Jurkat, Clone E6-1 (cell line): ENCODE measurements around the gene ADAMTSL1.

Experiments
- DNase-seq: peaks from one replicate; pipeline ENCODE4 v3.0.0-alpha.2; 2011; ENCODE audit warnings: low read depth, low spot score
- H3K4me3 ChIP-seq: 2 replicates; pipeline ENCODE4 v1.5.1; 2011; ENCODE audit warnings: mild to moderate bottlenecking, low read length, control low read depth, moderate library complexity

The ADAMTSL1 gene

GRCh38 chr9:18622186-18622836 lies 148.4 kb downstream of the ADAMTSL1 start:
- H3K4me3 ChIP-seq: no peak overlapping the region
- no peak for DNase-seq

DNA sequence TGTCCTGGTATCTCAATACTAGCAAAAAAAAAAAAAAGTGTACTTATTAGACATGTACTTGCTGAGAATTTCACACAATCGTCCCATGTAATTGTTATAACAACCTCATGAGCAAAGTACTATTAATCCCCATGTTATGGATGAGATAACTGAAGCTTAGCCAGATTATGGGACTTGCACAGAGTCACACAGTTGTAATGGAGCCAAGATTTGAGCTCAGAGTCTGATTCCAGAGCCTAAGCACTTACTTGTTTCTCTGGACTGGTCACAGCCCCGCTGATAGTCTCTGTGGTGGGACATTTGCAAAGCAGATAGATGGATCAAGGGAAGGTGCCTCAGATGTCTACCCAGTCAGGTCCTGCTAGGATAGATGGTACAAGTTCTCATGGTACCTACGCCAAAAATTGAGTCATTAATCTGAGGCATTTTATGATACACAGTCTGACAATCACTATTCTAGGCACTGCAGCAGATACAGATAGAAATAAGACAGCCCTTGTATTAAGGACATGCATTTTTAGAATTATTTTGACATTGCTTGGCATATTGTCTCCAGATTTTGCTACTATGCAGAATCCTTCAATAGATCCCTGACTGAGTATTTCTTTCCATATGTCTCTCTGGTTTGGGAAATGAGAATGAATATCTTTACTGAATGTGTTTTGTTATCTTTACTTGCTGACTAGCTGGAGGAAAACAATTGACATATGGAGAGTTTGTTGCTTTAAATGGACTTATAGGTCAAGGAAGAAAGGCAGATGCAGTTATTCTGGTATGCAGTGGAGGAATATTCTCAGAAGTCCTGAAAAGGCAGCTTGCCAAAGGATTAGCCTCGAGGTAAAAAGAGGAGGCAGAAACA lies 149.5 kb downstream of the ADAMTSL1 start:
- no peak for DNase-seq
- H3K4me3 ChIP-seq: no peak overlapping the region

DNA sequence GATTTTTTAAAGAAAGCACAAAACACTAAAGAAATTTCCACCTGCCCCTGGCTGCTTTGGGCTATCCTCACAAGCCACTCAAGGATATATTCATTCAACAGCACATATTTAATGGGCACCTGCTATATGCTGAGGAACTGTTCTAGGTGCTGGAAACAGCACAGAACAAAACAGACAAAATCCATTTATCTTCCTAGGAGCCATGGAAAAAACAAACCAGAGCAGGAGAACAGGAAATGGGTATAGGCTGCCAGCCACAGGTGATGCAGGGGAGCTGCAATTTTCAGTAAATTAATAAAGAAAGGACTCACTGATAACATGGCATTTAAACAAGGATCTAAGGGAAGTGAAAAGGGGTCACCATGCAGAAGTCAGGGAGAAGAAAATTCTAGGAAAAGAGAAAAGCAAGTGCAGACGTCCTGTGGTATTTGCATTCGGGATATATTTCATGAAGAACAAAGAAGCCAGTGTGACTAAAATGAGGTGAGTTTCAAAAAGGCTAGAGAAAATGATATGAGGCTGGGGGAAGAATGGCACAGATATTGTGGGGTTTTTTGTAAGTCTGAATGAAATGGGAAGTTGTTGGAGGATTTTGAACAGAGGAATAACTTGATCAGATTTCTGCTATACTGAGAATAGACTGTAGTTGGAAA lies 152.2 kb downstream of the ADAMTSL1 start:
- no peak for DNase-seq

GRCh38 chr9:18629136-18629535 lies 155.2 kb downstream of the ADAMTSL1 start:
- no peak overlapping the region for H3K4me3 ChIP-seq

More for the DNA sequence above, 152.2 kb downstream of the ADAMTSL1 start:
- no peak overlapping the region for H3K4me3 ChIP-seq

GRCh38 chr9:18632632-18633403 lies 158.9 kb downstream of the ADAMTSL1 start:
- DNase-seq: no peak
- H3K4me3 ChIP-seq: no peak overlapping the region

More at GRCh38 chr9:18629136-18629535, 155.2 kb downstream of the ADAMTSL1 start:
- DNase-seq: no peak

- no peak overlapping the region for H3K4me3 ChIP-seq
- DNase-seq: no peak
Measured at GRCh38 chr9:18636781-18637180, 162.8 kb downstream of the ADAMTSL1 start.

GRCh38 chr9:18638371-18639249 lies 164.7 kb downstream of the ADAMTSL1 start:
- DNase-seq: no peak

GRCh38 chr9:18639911-18640310 lies 166.0 kb downstream of the ADAMTSL1 start:
- DNase-seq: no peak
- H3K4me3 ChIP-seq: no peak overlapping the region

More at GRCh38 chr9:18638371-18639249, 164.7 kb downstream of the ADAMTSL1 start:
- H3K4me3 ChIP-seq: no peak overlapping the region

DNA sequence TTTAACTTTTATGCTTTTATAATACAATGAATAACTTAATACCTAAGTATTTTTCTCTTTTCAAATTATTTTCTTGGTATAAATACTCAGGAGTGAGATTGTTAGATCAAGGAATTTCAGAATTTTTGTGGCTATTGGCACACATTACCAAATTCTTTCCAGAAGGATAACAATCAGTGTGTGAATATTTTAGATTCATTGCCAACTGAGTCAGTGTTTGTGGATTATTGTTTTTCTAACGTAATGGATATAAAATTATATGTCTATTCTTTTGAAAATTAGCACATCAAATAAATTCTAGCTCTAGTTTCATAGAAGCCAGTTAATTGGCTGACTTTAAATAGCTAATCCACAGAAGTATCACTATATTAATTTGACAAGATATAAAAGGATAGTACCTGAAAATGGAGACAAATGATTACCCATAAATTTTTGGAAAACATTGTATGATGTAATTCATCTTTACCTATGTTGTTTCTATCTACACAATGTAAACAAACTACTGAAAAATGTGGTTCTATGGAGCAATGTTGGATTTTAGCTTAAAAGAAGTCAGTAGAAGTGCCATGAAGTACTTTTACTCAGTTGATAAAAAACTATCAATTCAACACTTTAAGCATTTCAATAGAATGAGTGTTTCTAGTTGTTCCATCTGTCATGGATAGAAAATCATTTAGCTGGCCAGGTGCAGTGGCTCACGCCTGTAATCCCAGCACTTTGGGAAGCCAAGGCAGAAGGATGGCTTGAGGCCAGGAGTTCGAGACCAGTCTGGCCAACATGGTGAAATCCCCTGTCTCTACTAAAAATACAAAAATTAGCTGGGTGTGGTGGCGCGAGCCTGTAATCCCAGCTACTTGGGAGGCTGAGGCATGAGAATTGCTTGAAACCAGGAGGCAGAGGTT lies 185.1 kb downstream of the ADAMTSL1 start:
- no peak overlapping the region for H3K4me3 ChIP-seq
- DNase-seq: no peak

- DNase-seq: no peak
- no peak overlapping the region for H3K4me3 ChIP-seq
Measured at GRCh38 chr9:18660001-18660400, 186.0 kb downstream of the ADAMTSL1 start.

DNA sequence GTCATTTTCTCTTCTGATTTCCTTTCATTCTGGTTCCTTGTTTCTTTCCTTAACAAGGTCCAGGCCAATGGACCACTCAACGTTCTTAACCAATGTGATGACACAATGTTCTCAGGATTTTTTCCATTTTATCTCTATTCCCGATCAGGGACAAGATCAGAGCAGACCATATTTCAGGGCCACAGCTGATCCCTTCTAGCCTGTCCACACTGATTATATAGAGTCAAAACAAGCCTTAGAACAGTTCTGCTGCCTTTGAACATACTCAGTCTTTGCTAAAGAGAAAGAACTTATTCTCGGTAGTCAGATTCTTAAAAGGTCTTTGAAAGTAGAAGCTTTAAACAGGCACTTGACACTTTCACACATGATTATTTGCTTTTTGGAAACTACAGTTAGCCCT lies 188.4 kb downstream of the ADAMTSL1 start:
- DNase-seq: no peak
- H3K4me3 ChIP-seq: no peak overlapping the region

DNA sequence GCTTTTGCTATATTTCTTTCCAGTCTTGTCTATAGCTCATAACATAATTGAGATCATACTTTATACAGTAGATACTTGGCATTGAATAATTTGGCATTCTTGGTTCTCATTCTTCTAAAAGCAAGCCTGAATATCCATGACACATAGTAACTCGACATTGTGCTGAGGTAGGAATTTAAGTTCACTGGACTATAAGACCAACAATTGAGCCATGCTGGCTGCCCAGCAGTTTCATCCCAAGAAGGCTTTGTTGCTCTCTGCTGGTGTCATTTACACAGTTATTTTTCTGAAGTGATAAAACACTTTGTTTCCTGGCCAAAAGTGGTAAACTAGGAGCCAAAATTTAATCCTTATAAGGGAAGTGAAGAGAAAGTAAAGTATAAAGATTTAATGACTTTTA lies 192.0 kb downstream of the ADAMTSL1 start:
- no peak for DNase-seq
- no peak overlapping the region for H3K4me3 ChIP-seq

DNA sequence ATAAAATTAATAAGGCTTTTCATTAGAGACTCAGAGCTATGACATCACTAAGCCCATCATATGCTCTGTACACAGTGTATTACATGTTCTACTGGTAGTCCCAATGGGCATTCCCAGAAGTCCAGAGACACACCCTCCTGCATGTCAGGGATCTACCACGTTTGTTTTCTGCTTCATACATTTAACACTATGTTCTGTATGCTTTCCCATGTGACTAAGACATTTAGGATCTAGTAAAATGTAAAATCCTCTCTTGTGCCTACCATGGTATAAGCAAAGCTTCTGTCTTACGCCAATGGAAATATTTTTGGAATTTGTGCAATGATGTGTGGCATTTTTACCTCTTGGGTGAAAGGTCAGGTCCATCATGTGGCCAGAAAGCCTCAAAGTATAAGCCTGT lies 192.4 kb downstream of the ADAMTSL1 start:
- H3K4me3 ChIP-seq: no peak overlapping the region

DNA sequence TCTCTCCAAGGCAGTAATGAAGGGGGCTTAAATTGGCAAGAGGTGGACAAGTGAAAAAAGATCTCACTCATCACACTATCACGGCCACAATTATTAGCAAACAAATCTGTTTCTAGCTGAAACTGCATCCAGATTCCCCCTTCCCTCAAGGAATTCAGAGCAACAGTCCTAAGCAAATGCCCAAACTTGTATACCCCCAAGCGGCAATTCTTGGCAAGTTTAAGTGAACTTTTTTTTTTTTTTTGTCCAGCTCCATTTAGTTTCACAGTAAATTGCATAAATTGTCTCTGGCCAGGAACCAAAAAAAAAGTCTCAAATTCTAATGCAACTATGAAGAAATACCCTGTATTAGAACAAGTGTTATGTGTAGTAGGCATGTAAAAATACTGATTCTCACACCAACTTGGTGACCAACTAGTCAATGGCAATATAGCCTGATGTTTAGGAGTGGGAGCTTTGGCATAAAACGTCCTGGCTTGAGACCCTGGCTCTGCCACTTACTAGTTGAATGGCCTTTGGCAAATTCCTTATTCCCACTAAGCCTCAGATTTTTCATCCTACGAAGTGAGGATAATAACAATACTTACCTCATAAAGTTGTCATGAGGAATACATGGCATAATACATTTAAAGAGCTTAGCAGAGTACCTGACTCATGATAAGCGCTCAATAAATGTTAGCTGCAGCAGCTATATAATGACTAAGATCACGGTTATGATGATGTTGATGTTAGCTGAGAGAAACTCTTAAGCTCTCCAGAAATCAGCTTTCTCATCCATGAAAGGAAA lies 193.2 kb downstream of the ADAMTSL1 start:
- H3K4me3 ChIP-seq: no peak overlapping the region
- no peak for DNase-seq

More for the DNA sequence above, 192.4 kb downstream of the ADAMTSL1 start:
- no peak for DNase-seq

DNA sequence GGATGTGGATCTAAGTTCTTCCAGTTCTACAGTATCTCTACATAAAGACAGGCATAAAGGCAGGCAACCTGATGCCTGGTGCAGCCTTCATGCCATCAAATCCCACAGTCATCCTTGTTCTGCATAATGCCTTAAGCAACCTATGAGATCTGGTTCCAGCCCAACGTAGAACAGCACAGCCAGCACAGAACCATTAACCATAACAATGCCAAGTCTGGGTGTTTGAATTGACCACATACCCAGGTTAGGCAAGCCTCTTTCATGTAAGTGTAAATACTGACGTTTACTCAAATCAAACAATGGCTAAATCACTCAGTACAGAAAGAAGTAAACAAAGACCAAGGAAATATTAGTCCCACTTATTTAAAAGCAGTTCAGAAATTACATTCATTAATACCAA lies 195.0 kb downstream of the ADAMTSL1 start:
- no peak overlapping the region for H3K4me3 ChIP-seq
- no peak for DNase-seq

GRCh38 chr9:18672706-18673105 lies 198.8 kb downstream of the ADAMTSL1 start:
- DNase-seq: no peak
- H3K4me3 ChIP-seq: no peak overlapping the region

DNA sequence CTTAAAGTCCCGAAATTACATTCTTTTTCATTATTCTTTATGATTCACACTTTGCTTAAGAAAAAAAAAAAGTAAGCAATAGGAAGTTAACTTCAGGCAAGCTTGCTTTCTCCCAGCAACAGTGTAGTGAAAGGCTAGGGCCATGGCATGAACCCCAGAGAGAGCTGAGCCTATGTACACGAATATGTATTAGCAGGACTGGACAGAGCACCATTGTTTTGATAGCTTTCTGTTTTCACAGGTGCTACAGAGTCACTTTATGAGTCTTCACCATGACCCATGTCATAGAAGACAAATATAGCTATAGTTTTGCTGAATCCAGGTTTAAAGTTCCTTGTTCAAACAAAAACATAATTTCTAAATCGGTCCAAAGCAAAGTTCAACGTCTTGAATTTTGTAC lies 199.2 kb downstream of the ADAMTSL1 start:
- no peak for DNase-seq
- no peak overlapping the region for H3K4me3 ChIP-seq
